H9 (cell line): ENCODE data around the gene VEGFC. TPM values are rescaled to one million over a fixed set of nuclear protein-coding genes. Genes with fewer than 3 reads are reported as not detected.

Experiments used
- DNase-seq: peaks from one replicate; pipeline ENCODE4 v3.0.0-alpha.2; 2017
- H2AFZ ChIP-seq: one replicate; pipeline ENCODE4 v1.6.1; 2013; ENCODE audit warnings: mild to moderate bottlenecking, low read length, control low read depth, moderate library complexity
- H2AK5ac ChIP-seq: 2 replicates; pipeline ENCODE4 v1.6.1; 2013; ENCODE audit warnings: low read length, control low read depth, mixed read lengths; ENCODE audit not compliant: insufficient read length
- H2BK120ac ChIP-seq: one replicate; pipeline ENCODE4 v1.6.1; 2013; ENCODE audit warnings: low read depth, mild to moderate bottlenecking, low read length, control low read depth, inconsistent platforms; ENCODE audit not compliant: poor library complexity, severe bottlenecking
- H2BK12ac ChIP-seq: 2 replicates; pipeline ENCODE4 v1.6.1; 2013; ENCODE audit warnings: low read length, control low read depth, mixed read lengths, low read depth; ENCODE audit not compliant: insufficient read length
- H2BK15ac ChIP-seq: 2 replicates; pipeline ENCODE4 v1.6.1; 2013; ENCODE audit warnings: low read depth, low read length, control low read depth
- H2BK20ac ChIP-seq: one replicate; pipeline ENCODE4 v1.6.1; 2013; ENCODE audit warnings: low read depth, mild to moderate bottlenecking, low read length, control low read depth, inconsistent platforms; ENCODE audit not compliant: poor library complexity, severe bottlenecking
- H2BK5ac ChIP-seq: 2 replicates; pipeline ENCODE4 v1.6.1; 2013; ENCODE audit warnings: low read length, control low read depth, mixed read lengths; ENCODE audit not compliant: insufficient read length
- H3K14ac ChIP-seq: 2 replicates; pipeline ENCODE4 v1.6.1; 2013; ENCODE audit warnings: low read length, control low read depth; ENCODE audit not compliant: insufficient read depth
- H3K18ac ChIP-seq: 2 replicates; pipeline ENCODE4 v1.6.1; 2013; ENCODE audit warnings: low read depth, mild to moderate bottlenecking, mixed read lengths, low read length, control low read depth; ENCODE audit not compliant: insufficient read length
- H3K23ac ChIP-seq: 2 replicates; pipeline ENCODE4 v1.6.1; 2013; ENCODE audit warnings: low read length, control low read depth, mixed read lengths, low read depth; ENCODE audit not compliant: insufficient read length
- H3K23me2 ChIP-seq: 2 replicates; pipeline ENCODE4 v1.6.1; 2013; ENCODE audit warnings: low read depth, mild to moderate bottlenecking, mixed read lengths, low read length, control low read depth; ENCODE audit not compliant: insufficient read length, poor library complexity, severe bottlenecking
- H3K27ac ChIP-seq: 2 replicates; pipeline ENCODE4 v1.5.1; 2013; ENCODE audit warnings: low read length, control low read depth, mixed read lengths, low read depth; ENCODE audit not compliant: insufficient read length
- H3K27me3 ChIP-seq: 2 replicates; pipeline ENCODE4 v1.6.1; 2013; ENCODE audit warnings: low read length, control low read depth, inconsistent platforms; ENCODE audit not compliant: insufficient read depth
- H3K4ac ChIP-seq: 2 replicates; pipeline ENCODE4 v1.6.1; 2013; ENCODE audit warnings: low read depth, mild to moderate bottlenecking, control low read depth, inconsistent platforms, low read length, moderate library complexity
- H3K4me1 ChIP-seq: 2 replicates; pipeline ENCODE4 v1.6.1; 2013; ENCODE audit warnings: low read length, control low read depth, inconsistent platforms; ENCODE audit not compliant: insufficient read depth
- H3K4me2 ChIP-seq: 2 replicates; pipeline ENCODE4 v1.6.1; 2013; ENCODE audit warnings: low read length, control low read depth, mixed read lengths; ENCODE audit not compliant: insufficient read length, insufficient read depth
- H3K56ac ChIP-seq: 2 replicates; pipeline ENCODE4 v1.6.1; 2013; ENCODE audit warnings: low read depth, mild to moderate bottlenecking, mixed read lengths, low read length, control low read depth; ENCODE audit not compliant: insufficient read length
- H3K79me1 ChIP-seq: 2 replicates; pipeline ENCODE4 v1.6.1; 2013; ENCODE audit warnings: low read depth, mild to moderate bottlenecking, moderate library complexity, low read length, control low read depth, inconsistent platforms; ENCODE audit not compliant: insufficient read depth, poor library complexity, severe bottlenecking
- H3K79me2 ChIP-seq: 2 replicates; pipeline ENCODE4 v1.6.1; 2013; ENCODE audit warnings: low read length, control low read depth, inconsistent platforms; ENCODE audit not compliant: insufficient read depth
- H3K9ac ChIP-seq: 2 replicates; pipeline ENCODE4 v1.6.1; 2013; ENCODE audit warnings: low read length, control low read depth, mixed read lengths; ENCODE audit not compliant: insufficient read length; ENCODE audit errors: extremely low read depth
- H3K9me3 ChIP-seq: one replicate; pipeline ENCODE4 v1.6.1; 2013; ENCODE audit warnings: low read depth, low read length, inconsistent platforms; ENCODE audit not compliant: control insufficient read depth
- H3T11ph ChIP-seq: one replicate; pipeline ENCODE4 v1.6.1; 2013; ENCODE audit warnings: mild to moderate bottlenecking, low read length, control low read depth, inconsistent platforms
- H4K20me1 ChIP-seq: one replicate; pipeline ENCODE4 v1.6.1; 2013; ENCODE audit not compliant: control insufficient read depth, insufficient read length, insufficient read depth
- H4K5ac ChIP-seq: 2 replicates; pipeline ENCODE4 v1.6.1; 2013; ENCODE audit warnings: low read depth, mild to moderate bottlenecking, mixed read lengths, low read length, control low read depth; ENCODE audit not compliant: insufficient read length
- H4K8ac ChIP-seq: replicated peaks from 2 replicates; pipeline ENCODE4 v1.6.1; 2013; ENCODE audit warnings: low read length, control low read depth, mixed read lengths, low read depth; ENCODE audit not compliant: insufficient read length
- H4K91ac ChIP-seq: 2 replicates; pipeline ENCODE4 v1.6.1; 2013; ENCODE audit warnings: low read depth, mild to moderate bottlenecking, moderate library complexity, mixed read lengths, low read length, control low read depth; ENCODE audit not compliant: insufficient read length
- H3K27ac Mint-ChIP-seq, 3 experiments: 2 replicates in 2 of 3; 3 replicates in 1 of 3; pipeline ENCODE4 v1.8.0; 2020 to 2021; ENCODE audit warnings: mixed read lengths in 3 of 3, mild to moderate bottlenecking in 1 of 3, moderate library complexity in 1 of 3
- H3K27me3 Mint-ChIP-seq: 2 replicates; pipeline ENCODE4 v1.8.0; 2021; ENCODE audit warnings: low read depth, mild to moderate bottlenecking, moderate library complexity, mixed read lengths
- H3K36me3 Mint-ChIP-seq, 3 experiments: 2 replicates in 2 of 3; 3 replicates in 1 of 3; pipeline ENCODE4 v1.8.0; 2020 to 2021; ENCODE audit warnings: low read depth in 3 of 3, mixed read lengths in 3 of 3; ENCODE audit not compliant: insufficient read depth in 1 of 3
- H3K4me1 Mint-ChIP-seq, 2 experiments: 2 replicates each; pipeline ENCODE4 v1.8.0; 2020; ENCODE audit warnings: mixed read lengths in 2 of 2
- H3K4me3 Mint-ChIP-seq, 2 experiments: 2 replicates in 1 of 2; 3 replicates in 1 of 2; pipeline ENCODE4 v1.8.0; 2020 to 2021; ENCODE audit warnings: mild to moderate bottlenecking in 2 of 2, mixed read lengths in 2 of 2, moderate library complexity in 1 of 2
- H3K9me3 Mint-ChIP-seq, 2 experiments: 2 replicates in 1 of 2; 3 replicates in 1 of 2; pipeline ENCODE4 v1.8.0; 2020; ENCODE audit warnings: mild to moderate bottlenecking in 2 of 2, mixed read lengths in 2 of 2, moderate library complexity in 1 of 2
- WGBS: extraction: QIAGEN DNeasy Blood & Tissue Kit; methylation state at CpG from one replicate; pipeline ENCODE4 v1.1.7; 2013; ENCODE audit warnings: missing lambda C conversion rate, low lambda C conversion rate, mixed read lengths; ENCODE audit not compliant: insufficient read length; ENCODE audit errors: extremely low coverage; 5-methylcytosine and 5-hydroxymethylcytosine counted together
- total RNA-seq: library from RNA; stranded (reverse); gene quantifications from 2 replicates; pipeline ENCODE4 v1.2.1, GENCODE V29; 2021
- TF ChIP-seq, protein P1 (sequence below): fragments of 200-600 bp; sonication (generic); conservative IDR thresholded peaks from 3 replicates; pipeline ENCODE4 v1.8.0; 2021; ENCODE audit warnings: antibody characterized with exemption, mild to moderate bottlenecking

Gene VEGFC
- total RNA-seq, 1 experiment from 2014 or later, result 0.46 TPM

DNA sequence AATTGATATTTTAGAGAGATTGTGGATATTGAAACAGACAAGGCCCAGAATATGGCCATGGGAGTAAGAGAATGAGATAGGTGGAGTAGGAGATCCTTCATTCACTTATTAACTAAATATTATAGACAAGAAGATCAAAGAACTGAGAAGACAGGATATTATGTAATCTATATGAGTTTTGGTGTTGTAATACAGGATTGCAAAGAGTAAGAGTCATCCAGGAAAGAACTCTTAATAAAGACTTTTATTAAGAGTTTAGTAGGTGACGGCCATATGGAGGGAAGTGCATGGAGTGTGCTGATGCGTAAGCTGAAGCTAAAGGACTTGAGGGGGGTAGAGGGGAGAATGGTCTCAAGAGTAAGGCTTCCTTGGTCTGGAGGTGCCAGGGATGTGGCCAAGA lies 153.7 kb downstream of the VEGFC start:
- Mint-ChIP-seq H3K27ac (no peak overlapping the region), H3K4me1 (no peaks in the 10 kb centered on the region), H3K4me3 (no peak overlapping the region), H3K36me3 (no peaks in the 10 kb centered on the region), H3K9me3 (no peaks in the 10 kb centered on the region), H3K27me3 (no peaks in the 10 kb centered on the region)
- no peaks in the 10 kb centered on the region for H3K79me2 ChIP-seq
- no peaks in the 10 kb centered on the region for H3K4me1 ChIP-seq
- H4K5ac ChIP-seq, result no peak overlapping the region
- H3K9ac ChIP-seq, result no peak overlapping the region
- no peak overlapping the region for H3K56ac ChIP-seq
- H2BK15ac ChIP-seq, result no peak overlapping the region
- no peak overlapping the region for H3K14ac ChIP-seq
- H2AFZ ChIP-seq, result no peak overlapping the region
- H3K23me2 ChIP-seq, result no peaks in the 10 kb centered on the region
- no peaks in the 10 kb centered on the region for H4K20me1 ChIP-seq
- no peak overlapping the region for H3T11ph ChIP-seq
- H3K4me2 ChIP-seq, result no peak overlapping the region
- H2BK120ac ChIP-seq, result no peak overlapping the region
- H2BK12ac ChIP-seq, result no peak overlapping the region
- H3K79me1 ChIP-seq, result no peaks in the 10 kb centered on the region
- H3K27ac ChIP-seq, result no peak overlapping the region
- no peak overlapping the region for H2AK5ac ChIP-seq
- H3K23ac ChIP-seq, result no peak overlapping the region
- no CpG with 5 or more reads among the region's 2 CpGs for WGBS
- no peak for DNase-seq
- no peak overlapping the region for H2BK20ac ChIP-seq
- H2BK5ac ChIP-seq, result no peak overlapping the region
- no peak overlapping the region for H3K4ac ChIP-seq
- TF ChIP-seq, protein P1, sequence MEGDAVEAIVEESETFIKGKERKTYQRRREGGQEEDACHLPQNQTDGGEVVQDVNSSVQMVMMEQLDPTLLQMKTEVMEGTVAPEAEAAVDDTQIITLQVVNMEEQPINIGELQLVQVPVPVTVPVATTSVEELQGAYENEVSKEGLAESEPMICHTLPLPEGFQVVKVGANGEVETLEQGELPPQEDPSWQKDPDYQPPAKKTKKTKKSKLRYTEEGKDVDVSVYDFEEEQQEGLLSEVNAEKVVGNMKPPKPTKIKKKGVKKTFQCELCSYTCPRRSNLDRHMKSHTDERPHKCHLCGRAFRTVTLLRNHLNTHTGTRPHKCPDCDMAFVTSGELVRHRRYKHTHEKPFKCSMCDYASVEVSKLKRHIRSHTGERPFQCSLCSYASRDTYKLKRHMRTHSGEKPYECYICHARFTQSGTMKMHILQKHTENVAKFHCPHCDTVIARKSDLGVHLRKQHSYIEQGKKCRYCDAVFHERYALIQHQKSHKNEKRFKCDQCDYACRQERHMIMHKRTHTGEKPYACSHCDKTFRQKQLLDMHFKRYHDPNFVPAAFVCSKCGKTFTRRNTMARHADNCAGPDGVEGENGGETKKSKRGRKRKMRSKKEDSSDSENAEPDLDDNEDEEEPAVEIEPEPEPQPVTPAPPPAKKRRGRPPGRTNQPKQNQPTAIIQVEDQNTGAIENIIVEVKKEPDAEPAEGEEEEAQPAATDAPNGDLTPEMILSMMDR, result no peak
- H3K9me3 ChIP-seq, result no peaks in the 10 kb centered on the region
- no peak overlapping the region for H4K91ac ChIP-seq
- H3K18ac ChIP-seq, result no peak overlapping the region
- no peak overlapping the region for H4K8ac ChIP-seq
- H3K27me3 ChIP-seq, result no peaks in the 10 kb centered on the region
